GM18520 (cell line): ENCODE data around the gene ISOC2.
A peak's percentile ranks its signal among the peaks of the same experiment; 100 is the strongest.
"Not testable (repeated sequence)": the region's sequence is repeated elsewhere in the genome, so short reads cannot be mapped to it uniquely, and the experiment has no call there.

Experiments
- ATAC-seq: cut with Tn5 transposase; IDR thresholded peaks from one replicate; pipeline ENCODE4 v1.9.1; 2021; ENCODE audit not compliant: unreplicated experiment

The ISOC2 gene, protein sequence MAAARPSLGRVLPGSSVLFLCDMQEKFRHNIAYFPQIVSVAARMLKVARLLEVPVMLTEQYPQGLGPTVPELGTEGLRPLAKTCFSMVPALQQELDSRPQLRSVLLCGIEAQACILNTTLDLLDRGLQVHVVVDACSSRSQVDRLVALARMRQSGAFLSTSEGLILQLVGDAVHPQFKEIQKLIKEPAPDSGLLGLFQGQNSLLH

DNA sequence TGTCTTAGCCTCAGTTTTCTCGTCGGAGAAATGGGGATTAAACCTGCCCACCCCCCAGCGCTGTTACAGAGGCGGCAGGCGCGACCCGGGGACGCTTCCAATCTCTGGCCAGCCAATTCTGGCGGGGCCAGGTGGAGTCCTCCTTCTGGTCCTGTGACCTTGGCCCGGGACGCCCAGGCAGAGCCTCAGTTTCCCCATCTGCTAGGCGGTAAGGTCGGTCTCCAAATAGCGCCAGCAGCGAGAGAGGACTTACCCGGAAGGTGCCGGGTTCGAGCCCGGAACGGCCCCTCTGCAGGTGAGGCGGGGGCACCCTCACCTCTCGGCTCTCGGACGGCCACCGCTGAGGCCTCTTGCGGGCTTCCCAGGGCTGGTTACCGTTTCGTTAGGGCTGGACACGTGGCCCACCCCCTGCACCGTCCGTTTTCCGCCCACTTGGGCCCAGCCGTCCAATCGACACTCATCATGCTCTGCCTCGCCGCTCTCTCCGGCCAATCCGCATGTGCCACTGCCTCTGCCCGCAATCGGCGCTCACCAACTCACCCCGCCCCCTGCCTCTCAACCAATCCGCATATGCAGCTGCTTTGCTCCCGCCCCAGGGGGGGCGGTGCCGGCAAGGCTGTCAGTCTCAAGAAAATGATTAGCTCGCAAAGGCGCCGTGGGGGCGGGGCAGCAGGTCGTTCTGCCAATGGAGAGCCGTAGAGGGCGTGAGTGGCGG lies at the start of gene ISOC2:
Gene ISOC2, minus strand, starts transcription at position 384 of the 715 bp plus-strand sequence. CDS start 5,156 bp downstream, outside the sequence.
- peak; percentile 96 for ATAC-seq

DNA sequence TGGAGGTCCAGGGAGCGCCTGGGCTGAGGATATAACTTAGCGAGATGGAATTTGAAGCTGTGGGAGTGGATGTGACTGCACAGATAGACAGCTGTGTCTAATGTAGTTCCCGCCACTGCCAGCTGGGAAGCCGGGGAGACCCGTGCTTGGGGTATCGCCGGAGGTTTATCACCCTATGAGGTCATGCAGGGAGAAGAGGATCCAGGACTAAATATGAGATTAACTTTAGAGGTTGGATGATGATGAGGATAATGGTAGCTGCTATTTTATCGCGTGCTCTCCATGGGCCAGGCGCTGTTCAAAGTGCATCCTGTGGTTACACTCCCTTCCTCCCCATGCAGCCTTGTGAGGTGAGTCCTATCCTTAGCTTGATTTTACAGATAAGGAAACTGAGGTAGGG lies 46.7 kb upstream of the ISOC2 start:
- no peak for ATAC-seq

DNA sequence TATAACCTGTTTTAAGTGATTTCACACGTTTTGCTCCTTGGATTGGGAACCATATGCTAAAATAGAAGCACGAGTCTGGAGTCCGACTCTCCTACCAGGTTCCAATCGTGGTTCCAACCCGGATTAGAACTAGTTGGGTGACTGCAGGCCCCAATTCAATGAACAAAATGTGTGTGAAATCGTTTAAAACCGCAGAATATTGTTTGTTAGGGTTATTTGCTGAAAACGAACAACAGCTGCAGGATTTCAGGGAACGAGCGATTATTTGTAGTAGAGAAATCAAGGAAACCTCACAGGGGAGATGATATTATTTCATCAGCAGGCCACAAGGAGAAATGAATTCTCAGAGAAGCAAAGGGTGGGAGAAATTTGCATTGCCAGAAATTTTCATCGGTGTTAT lies 43.5 kb upstream of the ISOC2 start:
- ATAC-seq, result no peak

DNA sequence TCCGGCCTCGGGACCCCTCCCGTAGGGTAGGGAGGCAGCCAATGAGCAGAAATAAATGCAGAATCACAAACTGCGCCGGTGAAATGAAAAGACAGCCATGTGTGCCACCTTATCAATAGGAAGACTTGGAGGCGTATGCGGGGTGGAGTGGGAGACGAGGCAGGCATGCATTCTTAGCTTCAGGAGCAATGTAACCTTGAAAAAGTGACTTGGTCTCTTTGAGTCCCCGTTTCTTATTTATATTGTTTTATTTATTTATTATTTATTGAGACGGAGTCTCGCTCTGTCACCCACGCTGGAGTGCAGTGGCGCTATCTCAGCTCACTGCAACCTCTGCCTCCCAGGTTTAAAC lies 42.8 kb upstream of the ISOC2 start:
- no peak for ATAC-seq

DNA sequence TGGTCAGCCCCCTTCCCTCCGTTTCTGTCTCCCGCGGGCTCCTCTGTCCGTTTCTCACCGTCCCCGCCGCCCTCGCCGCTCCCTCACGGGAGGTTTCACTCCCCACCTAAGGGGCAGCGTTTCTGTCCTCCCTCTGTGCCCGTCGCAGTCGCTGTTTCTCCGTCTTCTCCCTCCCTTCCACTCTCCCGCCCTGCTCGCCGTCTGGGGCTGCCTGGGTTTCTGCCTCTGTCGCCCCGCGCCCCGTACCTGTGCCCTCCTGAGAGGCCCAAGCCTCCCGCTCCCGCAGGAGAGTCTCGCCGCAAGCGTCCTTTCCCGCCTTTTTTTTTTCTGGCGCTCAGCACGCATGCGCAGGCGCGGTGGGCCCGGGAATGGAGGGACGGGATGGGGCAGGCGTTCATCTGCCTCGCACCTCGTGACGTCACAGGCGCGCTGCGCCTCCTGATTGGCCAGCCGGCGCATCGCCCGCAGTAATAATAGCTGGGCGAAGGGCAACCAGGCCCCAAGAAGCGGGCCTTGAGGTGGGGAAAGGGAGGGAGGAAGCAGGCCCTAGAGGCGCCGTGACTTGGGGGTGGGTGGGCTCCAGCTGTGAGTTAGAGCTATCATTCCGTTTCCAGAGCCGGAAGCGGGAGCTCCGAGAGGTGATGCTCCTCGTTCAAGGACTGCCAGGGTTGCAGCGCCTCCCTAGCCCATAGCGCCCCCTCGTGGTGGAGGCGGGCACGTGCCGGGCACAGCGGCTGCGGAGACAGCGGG lies 42.2 kb upstream of the ISOC2 start:
- peak; percentile 90 for ATAC-seq

DNA sequence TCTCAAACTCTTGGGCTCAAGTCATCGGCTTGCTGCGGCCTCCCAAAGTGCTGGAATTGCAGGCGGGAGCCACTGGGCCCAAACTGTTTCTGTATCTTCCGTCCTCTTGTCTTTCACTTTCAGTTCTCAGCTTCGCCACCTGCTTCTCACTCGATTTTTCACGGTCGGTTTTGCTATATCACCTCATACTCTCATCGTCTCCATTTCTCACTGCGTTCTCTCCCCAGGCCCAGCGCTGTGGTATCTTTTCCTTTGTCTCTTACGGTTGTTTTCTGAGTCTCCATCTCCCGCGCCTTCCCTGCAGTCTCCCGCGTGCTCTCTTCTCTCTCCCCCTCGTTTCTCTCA lies 41.7 kb upstream of the ISOC2 start:
- ATAC-seq, result no peak

DNA sequence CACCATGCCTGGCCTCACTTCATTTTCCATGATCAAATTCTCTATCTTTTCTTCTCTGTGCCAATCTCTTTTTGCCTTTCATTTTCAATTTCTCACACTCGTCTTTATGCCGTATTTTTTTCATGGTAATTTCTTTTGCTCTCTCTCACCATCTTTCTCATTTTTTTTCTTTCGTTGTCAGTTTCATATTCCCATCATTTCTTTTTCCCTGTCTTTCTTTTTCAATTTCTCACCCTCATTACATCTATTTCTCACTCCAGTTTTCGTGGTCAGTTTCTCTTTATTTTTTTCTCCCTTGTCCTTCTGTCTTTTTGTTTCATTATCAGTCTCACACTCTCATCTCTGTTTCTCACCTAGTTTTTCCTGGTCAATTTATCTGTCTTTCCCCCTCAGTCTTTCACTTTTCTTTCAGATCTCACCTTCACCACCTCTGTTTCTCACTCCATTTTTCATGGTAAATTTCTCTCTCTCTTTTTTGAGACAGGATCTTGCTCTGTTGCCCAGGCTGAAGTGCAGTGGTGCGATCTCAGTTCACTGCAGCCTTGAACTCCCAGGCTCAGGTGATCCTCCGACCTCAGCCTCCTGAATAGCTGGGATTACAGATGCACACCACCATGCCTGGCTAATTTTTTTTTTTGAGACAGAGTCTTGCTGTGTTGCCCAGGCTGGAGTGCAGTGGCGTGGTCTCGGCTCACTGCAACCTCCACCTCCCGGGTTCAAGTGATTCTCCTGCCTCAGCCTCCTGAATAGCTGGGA lies 40.9 kb upstream of the ISOC2 start:
- no peak for ATAC-seq

DNA sequence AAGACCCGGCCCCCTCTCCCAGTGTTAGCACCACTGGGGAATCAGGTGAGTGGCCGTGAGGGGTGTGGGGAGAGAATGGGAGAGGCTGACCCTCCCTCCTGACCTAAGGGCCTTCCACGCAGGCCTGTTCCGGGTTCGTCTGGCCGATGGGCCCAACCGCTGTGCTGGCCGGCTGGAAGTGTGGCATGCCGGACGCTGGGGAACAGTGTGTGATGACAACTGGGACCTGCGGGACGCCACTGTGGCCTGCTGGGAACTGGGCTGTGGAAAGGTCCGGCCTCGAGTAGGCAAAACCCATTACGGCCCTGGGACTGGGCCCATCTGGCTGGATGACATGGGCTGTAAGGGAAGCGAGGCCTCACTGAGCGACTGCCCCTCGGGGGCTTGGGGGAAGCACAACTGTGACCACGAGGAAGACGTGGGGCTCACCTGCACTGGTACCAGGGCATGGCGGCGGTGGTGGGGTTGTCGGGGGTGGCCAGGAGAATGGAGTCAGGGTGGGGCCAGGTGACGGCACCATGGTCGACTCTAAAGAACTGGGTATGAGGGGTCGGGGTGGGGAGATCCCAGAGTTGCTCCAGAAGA lies 39.0 kb upstream of the ISOC2 start:
- no peak for ATAC-seq

DNA sequence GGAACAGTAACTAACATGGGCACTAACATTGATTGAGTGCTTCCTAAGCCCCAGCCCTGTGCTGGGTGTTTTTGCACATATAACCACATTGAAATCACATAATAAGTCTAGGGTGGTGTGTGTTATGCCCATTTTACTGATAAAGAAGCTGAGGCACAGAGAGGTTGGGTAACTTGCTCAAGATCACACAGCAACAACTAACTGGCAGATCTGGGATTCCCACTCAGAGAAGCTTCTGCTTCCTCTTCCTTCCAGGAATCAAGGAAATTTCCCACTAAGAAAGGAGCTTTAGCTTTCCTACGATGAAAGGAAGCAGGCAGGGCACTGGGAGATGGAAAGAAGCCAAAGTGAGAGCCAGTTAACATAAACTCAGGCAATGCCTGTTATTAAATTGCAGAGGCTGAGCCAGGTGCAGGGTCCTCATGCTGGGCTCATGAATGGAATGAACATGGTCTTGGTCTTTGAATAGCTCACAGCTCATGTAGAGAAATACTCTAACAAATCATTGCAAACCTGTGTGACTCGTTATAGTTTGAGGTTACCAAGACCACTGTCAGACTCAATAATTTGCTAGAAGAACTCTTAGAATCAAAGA lies 36.9 kb upstream of the ISOC2 start:
- ATAC-seq, result no peak

DNA sequence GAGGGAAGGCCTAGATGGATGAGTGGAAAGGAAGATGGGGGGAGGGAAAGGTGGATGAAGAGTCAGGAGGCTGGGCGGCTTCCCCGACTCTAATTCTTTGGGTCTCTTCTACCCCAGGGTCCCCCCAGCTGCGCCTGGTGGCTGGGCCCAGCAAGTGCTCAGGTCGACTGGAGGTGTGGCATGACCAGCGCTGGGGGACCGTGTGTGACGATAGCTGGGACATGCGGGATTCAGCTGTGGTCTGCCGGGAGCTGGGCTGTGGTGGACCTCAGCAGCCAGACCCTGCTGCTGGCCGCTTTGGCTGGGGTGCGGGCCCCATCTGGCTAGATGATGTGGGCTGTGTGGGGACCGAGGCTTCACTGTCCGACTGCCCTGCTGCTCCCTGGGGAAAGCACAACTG lies 36.3 kb upstream of the ISOC2 start:
- no peak for ATAC-seq

DNA sequence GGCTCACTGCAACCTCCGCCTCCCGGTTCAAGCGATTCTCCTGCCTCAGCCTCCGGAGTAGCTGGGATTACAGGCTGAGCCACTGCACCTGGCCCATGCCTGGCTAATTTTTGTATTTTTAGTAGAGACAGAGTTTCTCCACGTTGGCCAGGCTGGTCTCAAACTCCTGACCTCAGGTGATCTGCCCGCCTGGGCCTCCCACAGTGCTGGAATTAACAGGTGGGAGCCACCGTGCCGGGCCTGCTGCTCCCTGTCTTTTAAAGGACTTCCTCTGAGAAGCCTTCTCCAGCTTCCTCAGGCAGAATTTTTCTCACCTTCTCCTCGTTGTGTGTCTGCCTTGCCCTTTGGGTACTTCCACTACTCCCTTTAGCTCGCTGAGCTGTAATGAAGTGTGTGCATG lies 35.4 kb upstream of the ISOC2 start:
- not testable (repeated sequence) for ATAC-seq

DNA sequence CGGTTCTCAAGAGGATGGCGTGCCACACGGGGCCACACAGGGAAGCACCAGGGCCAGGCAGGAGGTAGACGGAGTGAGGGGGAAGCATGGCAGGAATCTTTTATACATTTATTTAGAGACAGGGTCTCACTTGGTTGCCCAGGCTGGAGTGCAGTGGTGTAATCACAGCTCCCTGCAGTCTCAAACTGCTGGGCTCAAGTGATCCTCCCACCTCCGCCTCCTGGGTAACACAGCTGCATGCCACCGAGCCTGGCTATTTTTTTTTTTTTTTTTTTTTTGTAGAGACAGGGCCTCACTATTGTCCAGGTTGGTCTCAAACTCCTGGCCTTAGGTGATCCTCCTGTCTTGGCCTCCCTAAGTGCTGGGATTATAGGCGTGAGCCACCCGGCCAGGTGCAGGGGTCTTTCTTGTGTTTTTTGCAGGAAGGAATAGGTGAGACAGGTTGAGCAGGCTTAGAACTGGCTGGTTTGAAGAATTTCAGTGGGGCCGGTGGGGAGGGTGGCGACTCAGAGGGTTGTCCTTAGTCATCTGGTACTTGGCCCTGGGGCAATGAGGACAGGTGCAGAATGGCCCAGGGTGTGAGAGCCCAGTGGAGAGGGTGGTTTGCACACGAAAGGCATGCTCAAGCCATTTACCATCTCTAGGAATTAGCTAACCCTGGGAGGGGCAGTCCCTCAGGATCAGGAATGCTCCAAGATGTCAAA lies 34.4 kb upstream of the ISOC2 start:
- ATAC-seq, result no peak

DNA sequence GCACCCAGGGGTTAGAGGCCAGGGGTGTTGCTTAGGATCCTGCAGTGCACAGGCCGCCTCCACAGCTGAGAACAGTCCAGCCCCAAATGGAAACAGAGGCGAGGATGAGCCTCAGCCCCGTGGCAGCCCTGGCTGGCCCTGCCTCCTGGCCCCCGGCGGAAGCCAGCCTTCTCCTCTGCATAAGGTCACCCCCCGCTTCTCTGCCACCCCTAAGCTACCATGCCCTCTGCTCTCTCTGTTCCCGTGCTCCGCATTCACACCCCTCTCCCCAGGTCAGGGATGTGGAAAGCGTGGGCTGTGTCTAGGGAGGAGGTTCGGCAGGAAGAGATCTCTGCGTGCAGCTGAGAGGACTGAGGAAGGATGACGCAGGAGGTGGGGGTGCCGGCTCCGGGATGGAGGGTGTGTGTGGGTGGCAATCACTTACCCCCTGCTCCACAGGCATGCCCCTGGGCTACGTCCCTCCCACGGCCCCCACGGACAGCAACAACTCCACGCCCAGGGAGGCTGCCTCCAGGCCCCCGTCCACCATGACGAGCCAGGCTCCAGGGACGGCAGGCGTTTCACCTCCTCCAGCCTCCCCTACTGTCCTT lies 32.8 kb upstream of the ISOC2 start:
- no peak for ATAC-seq

DNA sequence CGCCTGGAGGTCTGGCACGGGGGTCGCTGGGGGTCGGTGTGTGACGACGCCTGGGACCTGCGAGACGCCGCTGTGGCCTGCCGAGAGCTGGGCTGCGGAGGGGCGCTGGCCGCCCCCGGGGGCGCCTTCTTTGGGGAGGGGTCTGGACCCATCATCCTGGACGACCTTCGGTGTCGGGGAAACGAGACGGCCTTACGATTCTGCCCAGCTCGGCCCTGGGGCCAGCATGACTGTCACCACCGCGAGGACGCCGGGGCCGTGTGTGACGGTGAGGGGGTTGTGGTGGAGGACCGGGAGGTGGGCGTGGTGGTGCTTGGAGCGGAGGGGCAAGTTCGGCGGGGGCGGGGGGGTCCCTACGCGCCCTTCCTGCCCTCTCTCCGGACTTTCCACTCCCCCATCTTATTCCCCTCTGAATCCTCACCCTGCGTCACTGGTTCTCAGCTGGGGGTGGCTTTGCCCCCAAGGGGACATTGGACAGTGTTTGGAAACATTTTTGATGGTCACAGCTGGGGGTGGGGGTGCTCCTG lies 32.3 kb upstream of the ISOC2 start:
- ATAC-seq, result no peak

DNA sequence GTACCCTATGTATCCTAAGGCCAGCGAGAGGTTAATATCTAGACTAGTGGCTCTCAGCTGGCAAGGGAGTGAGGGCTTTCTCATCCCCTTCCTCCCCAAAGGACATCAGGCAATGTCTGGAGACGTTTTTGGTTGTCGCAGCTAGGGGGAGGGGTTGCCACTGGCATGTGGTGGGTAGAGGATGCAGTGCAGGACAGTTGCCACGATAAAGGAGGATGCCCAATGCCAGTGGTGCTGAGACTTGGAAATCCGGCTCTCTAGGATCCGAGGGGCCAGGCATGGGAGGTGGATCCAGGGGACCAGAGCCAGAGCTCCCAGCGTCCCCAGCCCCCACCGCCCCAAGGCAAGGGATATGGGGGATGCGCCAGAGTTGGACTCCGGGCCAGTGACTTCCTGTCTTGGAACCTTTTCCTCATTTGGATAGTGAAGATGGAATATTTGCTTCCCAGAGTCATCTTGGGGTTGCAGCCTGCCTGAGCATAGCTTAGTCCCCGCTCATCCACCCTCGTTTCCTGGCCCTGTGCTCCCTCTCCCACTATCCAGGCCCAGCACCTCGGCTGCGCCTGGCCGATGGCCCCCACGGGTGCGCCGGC lies 31.7 kb upstream of the ISOC2 start:
- ATAC-seq, result no peak

DNA sequence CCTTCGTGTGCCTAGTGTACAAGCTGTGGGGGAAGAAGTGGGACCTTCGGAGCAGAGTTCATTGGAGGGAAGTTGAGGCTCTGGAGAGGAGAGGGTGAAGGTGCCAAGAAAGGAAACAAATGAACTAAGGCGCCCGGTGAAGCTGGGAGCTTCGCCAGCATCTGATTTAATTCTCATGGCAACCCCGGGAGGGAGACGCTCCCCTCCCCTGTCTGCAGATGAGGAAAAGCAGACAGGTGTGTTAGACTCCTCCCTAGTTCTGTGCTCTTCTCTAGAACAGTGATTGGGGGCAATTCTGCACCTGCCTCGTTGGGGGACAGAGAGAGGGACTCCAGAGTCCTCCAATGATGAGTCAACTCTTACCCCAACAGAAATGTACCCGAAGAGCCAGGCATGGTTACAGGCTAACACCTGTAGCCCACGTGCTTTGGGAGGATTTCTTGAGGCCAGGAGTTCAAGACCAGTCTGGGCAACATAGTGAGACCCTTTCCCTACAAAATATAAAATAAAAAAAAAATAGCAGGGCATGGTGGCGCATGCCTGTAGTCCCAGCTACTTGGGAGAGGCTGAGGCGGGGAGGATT lies 31.0 kb upstream of the ISOC2 start:
- no peak for ATAC-seq

DNA sequence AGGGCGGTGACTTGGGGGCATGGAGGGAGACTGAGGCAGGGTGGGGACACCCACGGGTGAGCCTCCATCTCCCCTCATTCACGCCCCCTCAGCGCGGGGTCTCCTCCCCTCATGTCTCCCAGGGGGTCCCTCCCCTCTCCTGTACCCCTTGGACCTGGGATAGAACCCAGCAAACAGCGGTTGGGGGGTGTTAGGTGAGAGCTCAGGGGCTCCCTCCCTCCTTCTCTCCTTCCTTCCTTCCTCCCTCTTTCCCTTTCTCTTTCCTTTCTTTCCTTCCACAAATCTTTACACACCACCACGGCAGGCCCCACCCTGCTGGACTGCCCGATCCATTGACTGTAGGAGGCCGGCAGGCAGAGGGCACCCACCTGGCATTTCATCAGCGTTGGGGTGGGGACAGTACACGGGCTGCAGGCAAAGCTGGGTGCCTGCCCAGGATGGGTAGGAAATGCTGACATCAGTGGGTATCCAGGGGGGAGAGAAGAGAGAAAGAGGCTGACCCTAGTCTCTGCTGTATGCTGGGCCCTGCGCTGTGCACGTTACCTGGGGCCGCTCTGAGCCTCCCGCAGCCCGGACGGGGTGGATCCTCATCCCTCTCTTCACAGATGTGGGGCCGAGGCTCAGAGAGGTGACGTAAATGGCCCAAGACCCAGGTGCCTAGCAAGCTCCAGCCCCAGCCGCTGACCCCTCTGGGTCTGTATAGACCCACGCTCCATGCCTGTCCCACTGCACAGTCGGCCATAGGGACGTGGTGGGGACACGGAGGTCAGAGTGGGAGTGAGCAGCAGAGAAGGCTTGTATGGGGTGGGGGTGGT lies 30.3 kb upstream of the ISOC2 start:
- ATAC-seq, result no peak
